ENCODE data around the gene TMPRSS9. TPM values are rescaled to one million over a fixed set of nuclear protein-coding genes. Genes with fewer than 3 reads are reported as not detected.
"Not testable (repeated sequence)": the region's sequence is repeated elsewhere in the genome, so short reads cannot be mapped to it uniquely, and the experiment has no call there.

Gene TMPRSS9
- polyA plus RNA-seq, 3 donors from 2014 or later: not detected

DNA sequence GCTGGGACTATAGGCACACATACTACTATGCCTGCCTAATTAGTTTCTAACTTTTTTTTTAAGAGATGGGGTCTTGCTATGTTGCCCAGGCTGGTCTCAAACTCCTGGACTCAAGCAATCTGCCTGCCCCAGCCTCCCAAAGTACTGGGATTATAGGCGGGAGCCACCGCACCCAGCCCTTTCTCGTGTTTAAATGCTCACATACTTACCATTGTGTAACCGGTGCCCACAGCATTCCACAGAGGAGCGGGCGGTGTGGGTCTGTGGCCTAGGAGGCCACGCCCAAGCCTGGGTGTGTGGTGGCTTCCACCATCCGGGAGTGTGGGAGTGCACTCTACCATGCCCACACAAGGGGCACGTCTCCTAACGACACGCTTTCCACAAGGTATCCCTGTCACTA lies 89.0 kb downstream of the TMPRSS9 start:
- no peak overlapping the region for H3K4me3 Mint-ChIP-seq
- H3K27me3 Mint-ChIP-seq (ENCODE audit: low read depth in 3 of 3): peaks cover 0 to 3% (median 2%) of the 10 kb centered on the region in 3 donors
- DNase-seq: no peak

DNA sequence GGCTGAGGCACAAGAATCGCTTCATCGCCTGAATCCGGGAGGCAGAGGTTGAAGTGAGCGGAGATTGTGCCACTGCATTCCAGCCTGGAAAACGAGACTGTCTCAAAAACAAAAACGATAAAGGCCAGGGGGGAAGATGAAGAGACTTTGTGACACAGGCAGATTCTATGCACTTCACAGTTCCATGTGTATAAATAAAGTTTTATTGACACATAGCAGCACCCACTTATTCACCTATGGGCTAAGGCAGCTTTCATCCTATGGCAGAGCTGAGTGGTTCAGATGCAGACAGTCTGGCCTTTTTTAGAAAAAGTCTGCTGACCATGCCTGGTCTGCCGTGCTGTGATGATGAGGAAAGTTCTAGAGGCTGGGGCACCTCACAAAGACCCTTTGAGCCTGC lies 91.1 kb downstream of the TMPRSS9 start:
- H3K4me3 Mint-ChIP-seq: no peak overlapping the region
- DNase-seq: no peak
- H3K4me1 Mint-ChIP-seq: peaks cover 20 to 25% of the 10 kb centered on the region in 2 donors
- H3K27me3 Mint-ChIP-seq (ENCODE audit: low read depth in 3 of 3): peaks cover 0 to 5% (median 2%) of the 10 kb centered on the region in 3 donors
- no peaks in the 10 kb centered on the region for H3K36me3 Mint-ChIP-seq
- no peaks in the 10 kb centered on the region for H3K9me3 Mint-ChIP-seq
- H3K27ac Mint-ChIP-seq: peak overlapping the region in 1 of 6 donors; percentile 11

More for the DNA sequence above, 89.0 kb downstream of the TMPRSS9 start:
- no peaks in the 10 kb centered on the region for H3K9me3 Mint-ChIP-seq
- peaks cover 7 to 12% of the 10 kb centered on the region in 2 donors for H3K4me1 Mint-ChIP-seq
- no peak overlapping the region for H3K27ac Mint-ChIP-seq
- no peaks in the 10 kb centered on the region for H3K36me3 Mint-ChIP-seq

DNA sequence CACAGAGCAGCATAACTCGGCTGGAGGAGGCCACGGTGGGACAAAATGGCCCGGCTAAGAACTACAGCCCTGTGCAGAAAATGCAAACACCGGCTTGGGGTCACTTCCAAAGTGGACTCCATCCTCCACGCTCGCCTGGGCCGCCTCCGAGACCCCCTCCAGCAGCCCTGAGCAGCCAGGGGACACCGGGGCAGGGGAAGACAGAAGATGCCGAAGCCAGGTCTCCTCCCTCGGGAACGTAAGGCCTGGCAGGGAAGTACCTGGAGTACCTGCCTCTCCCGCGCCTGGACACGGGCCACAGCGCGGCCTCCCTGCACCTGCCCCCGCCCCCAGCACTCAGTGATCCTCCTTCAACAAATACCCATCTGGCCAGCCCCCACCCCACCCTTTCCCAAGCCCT lies 91.7 kb downstream of the TMPRSS9 start:
- H3K36me3 Mint-ChIP-seq: no peaks in the 10 kb centered on the region
- no peaks in the 10 kb centered on the region for H3K9me3 Mint-ChIP-seq
- DNase-seq: no peak
- no peak overlapping the region for H3K27ac Mint-ChIP-seq
- H3K27me3 Mint-ChIP-seq (ENCODE audit: low read depth in 3 of 3): peaks cover 0 to 3% (median 2%) of the 10 kb centered on the region in 3 donors
- H3K4me3 Mint-ChIP-seq: no peak overlapping the region
- H3K4me1 Mint-ChIP-seq: peaks cover 15 to 19% of the 10 kb centered on the region in 2 donors

DNA sequence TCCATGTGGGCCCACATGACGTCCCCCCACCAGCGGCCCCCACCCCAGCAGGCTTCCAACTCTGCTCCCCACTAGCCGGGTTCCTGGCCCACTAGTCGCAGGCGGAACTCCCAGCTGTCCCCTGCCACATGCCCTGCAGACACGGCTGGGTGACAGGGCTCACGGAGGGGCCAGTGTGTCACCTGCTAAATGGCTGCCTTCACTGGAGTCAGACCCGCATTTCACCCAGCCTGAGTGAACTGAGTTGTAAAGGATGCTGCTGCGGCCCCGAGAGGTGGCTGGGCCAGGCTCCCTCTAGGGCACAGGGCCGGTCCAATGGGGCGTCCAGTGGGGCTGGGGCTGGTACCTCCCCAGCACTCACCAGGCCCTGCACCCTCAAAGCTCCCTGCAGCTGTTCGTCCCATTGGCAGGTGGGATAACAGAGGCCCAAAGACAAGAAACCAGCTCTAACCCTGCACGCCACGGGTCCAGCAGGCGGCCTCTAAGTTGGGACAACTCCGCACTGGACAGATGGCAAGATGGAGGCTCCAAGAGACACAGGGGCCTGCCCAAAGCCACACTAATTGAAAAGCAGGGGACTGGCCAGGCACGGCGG lies 93.5 kb downstream of the TMPRSS9 start:
- Mint-ChIP-seq H3K4me3 (peak overlapping the region in 3 of 5 donors; percentile 21 to 66 (median 27)), H3K9me3 (no peaks in the 10 kb centered on the region), H3K27me3 (ENCODE audit: low read depth in 3 of 3) (peaks cover 0 to 3% (median 0%) of the 10 kb centered on the region in 3 donors), H3K36me3 (no peaks in the 10 kb centered on the region), H3K27ac (peak overlapping the region in 1 of 6 donors; percentile 22), H3K4me1 (peaks cover 18 to 20% of the 10 kb centered on the region in 2 donors)
- DNase-seq: no peak

DNA sequence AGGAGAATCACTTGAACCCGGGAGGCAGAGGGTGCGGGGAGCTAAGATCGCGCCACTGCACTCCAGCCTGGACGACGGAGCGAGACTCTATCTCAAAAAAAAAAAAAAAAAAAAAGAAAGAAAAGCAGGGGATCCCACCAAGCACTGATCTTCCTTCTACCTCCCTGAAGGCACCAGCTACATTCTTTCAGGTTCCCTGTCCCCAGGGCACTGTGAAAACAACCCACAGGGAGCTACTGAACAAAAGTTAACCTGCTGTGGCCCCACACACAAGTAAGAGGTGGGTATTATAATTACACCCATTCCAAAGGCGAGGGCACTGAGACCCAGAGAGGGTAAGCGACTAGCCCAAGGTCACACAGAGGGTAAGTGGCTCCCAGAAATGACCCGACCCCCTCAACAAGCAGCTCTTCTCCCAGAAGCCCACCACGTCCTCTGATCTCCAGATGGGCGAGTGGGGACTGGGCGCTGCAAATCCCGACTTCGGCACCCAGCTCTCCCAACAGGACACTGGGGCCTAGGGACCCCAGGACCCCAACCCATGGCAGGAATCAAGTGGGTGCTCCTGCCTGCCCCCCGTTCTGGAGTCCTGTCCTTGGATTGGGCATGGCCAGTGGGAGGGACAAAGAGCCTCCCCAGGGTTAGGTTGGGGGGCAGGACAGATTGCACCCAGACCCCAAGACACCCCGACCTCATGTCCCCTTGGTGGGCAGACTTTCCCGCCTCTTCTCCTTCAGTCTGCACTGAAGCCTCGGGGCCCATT lies 94.3 kb downstream of the TMPRSS9 start:
- Mint-ChIP-seq H3K9me3 (no peaks in the 10 kb centered on the region), H3K4me1 (peaks cover 18 to 20% of the 10 kb centered on the region in 2 donors), H3K4me3 (peak overlapping the region; percentile 46 to 91 (median 66)), H3K27ac (peak overlapping the region in 5 of 6 donors; percentile 23 to 83 (median 53)), H3K36me3 (no peaks in the 10 kb centered on the region), H3K27me3 (ENCODE audit: low read depth in 3 of 3) (peaks cover 0 to 7% (median 0%) of the 10 kb centered on the region in 3 donors)
- no peak for DNase-seq

GRCh38 chr19:2454962-2455850 lies 95.1 kb downstream of the TMPRSS9 start:
- no peak for DNase-seq
- Mint-ChIP-seq H3K36me3 (no peaks in the 10 kb centered on the region), H3K27ac (peak overlapping the region; percentile 23 to 83 (median 62)), H3K9me3 (no peaks in the 10 kb centered on the region), H3K27me3 (ENCODE audit: low read depth in 3 of 3) (peaks cover 0 to 7% (median 0%) of the 10 kb centered on the region in 3 donors), H3K4me3 (peak overlapping the region; percentile 60 to 91 (median 84)), H3K4me1 (peaks cover 16 to 20% of the 10 kb centered on the region in 2 donors)

- H3K36me3 Mint-ChIP-seq: no peaks in the 10 kb centered on the region
- no peaks in the 10 kb centered on the region for H3K9me3 Mint-ChIP-seq
- H3K27me3 Mint-ChIP-seq (ENCODE audit: low read depth in 3 of 3): peaks cover 0 to 7% (median 0%) of the 10 kb centered on the region in 3 donors
- peaks cover 16 to 21% of the 10 kb centered on the region in 2 donors for H3K4me1 Mint-ChIP-seq
- H3K27ac Mint-ChIP-seq: peak overlapping the region in 5 of 6 donors; percentile 74 to 94 (median 81)
- peak; percentile 35 to 63 (median 44) for DNase-seq
- H3K4me3 Mint-ChIP-seq: peak overlapping the region; percentile 81 to 91 (median 85)
These were observed 95.9 kb downstream of the TMPRSS9 start for GRCh38 chr19:2455851-2456570.

DNA sequence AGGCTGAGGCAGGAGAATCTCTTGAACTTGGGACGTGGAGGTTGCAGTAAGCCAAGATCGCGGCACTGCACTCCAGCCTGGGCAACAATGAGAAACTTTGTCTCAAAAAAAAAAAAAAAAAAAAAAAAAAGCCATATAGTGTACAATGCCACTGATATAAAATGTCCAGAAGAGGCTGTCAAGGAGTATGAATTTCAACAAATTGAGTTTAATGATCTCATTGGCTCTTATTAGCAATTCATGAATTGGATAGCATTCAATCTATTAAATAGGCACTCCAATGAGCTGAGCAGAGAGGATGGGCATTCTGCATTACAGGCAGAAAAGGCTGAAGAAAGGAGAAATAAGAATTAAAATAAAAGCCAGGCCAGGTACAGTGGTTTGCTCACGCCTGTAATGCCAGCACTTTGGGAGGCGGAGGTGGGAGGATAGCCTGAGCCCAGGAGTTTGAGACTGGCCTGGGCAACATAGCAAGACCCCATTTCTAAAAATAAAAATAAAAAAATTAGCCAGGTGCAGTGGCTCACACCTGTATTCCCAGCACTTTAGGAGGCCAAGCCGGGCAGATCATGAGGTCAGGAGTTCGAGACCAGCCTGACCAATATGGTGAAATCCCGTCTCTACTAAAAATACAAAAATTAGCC lies 97.5 kb downstream of the TMPRSS9 start:
- Mint-ChIP-seq H3K27ac (peak overlapping the region in 5 of 6 donors; percentile 86 to 94 (median 93)), H3K9me3 (no peaks in the 10 kb centered on the region), H3K4me1 (peaks cover 22 to 29% of the 10 kb centered on the region in 2 donors), H3K36me3 (no peaks in the 10 kb centered on the region), H3K4me3 (peak overlapping the region in 4 of 5 donors; percentile 82 to 86 (median 84)), H3K27me3 (ENCODE audit: low read depth in 3 of 3) (peaks cover 0 to 7% (median 0%) of the 10 kb centered on the region in 3 donors)
- no peak for DNase-seq

DNA sequence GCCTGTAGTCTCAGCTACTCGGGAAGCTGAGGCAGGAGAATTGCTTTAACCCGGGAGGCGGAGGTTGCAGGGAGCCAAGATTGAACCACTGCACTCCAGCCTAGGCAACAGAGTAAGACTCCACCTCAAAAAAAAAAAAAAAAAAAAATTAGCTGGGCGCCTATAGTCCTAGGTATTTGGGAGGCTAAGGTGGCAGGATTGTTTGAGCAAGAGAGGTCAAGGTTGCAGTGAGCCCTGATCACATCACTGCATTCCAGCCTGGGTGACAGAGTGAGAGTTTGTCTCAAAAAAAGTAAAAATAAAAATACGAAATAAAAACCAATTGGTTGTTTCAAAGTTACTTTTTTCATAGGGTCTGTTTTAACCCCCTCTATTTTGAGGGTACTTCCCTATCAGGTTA lies 98.0 kb downstream of the TMPRSS9 start:
- H3K27me3 Mint-ChIP-seq (ENCODE audit: low read depth in 3 of 3): peaks cover 0 to 7% (median 0%) of the 10 kb centered on the region in 3 donors
- peaks cover 22 to 29% of the 10 kb centered on the region in 2 donors for H3K4me1 Mint-ChIP-seq
- no peak overlapping the region for H3K4me3 Mint-ChIP-seq
- H3K9me3 Mint-ChIP-seq: no peaks in the 10 kb centered on the region
- H3K27ac Mint-ChIP-seq: no peak overlapping the region
- no peak for DNase-seq
- no peaks in the 10 kb centered on the region for H3K36me3 Mint-ChIP-seq

GRCh38 chr19:2458776-2459175 lies 98.7 kb downstream of the TMPRSS9 start:
- H3K4me3 Mint-ChIP-seq; H3K36me3 Mint-ChIP-seq; H3K27me3 Mint-ChIP-seq (ENCODE audit: low read depth in 3 of 3); H3K9me3 Mint-ChIP-seq; DNase-seq; H3K27ac Mint-ChIP-seq: not testable (repeated sequence)
- H3K4me1 Mint-ChIP-seq: peaks cover 25 to 29% of the 10 kb centered on the region in 2 donors

GRCh38 chr19:2460245-2460644 lies 100.2 kb downstream of the TMPRSS9 start:
- peak overlapping the region in 4 of 5 donors; percentile 3 to 43 (median 24) for H3K4me3 Mint-ChIP-seq
- peaks cover 17 to 19% of the 10 kb centered on the region in 2 donors for H3K4me1 Mint-ChIP-seq
- H3K36me3 Mint-ChIP-seq: no peaks in the 10 kb centered on the region
- DNase-seq: no peak
- H3K27ac Mint-ChIP-seq: no peak overlapping the region
- peaks cover 0 to 7% (median 0%) of the 10 kb centered on the region in 3 donors for H3K27me3 Mint-ChIP-seq (ENCODE audit: low read depth in 3 of 3)
- no peaks in the 10 kb centered on the region for H3K9me3 Mint-ChIP-seq

DNA sequence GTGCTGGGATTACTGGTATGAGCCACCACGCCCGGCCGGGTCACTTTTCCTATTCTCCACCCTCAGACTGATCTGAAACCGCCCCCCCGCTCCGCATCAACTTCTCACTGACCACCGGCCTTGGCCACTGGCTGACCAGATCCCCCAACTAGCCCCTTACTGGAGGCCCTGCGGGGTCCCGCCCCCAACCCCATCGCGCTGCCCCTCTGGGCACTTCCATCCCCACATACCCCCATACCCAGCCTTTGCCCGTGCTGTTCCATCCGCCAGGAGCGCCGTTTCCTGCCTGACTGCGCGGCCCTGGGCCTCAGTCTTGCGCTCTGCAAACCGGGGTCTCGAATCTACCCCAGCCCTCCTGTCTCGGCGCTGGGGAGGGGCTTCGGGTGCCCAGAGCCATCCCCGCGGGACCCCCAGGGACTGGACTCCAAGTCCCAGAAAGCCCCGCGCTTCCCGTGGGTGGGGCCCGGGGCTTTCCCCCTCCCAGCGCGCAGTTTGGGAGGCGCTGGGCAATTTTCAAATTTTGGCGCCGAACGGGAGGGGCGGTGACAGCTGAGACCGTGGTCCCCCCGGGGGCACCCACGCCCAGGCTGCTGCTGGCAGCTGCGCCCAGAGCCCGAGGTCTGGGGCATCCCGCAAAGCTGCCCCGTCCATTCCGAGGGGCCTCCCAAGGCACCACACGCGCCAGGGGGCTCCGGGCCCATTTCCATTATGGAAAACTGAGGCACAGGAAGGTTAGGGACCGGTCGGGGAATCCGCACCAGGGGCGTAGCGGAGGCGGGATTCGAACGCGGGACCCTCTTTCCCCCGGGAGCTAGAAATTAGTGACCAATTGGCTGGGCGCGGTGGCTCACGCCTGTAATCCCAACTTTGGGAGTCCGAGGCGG lies 101.9 kb downstream of the TMPRSS9 start:
- no peaks in the 10 kb centered on the region for H3K9me3 Mint-ChIP-seq
- H3K36me3 Mint-ChIP-seq: no peaks in the 10 kb centered on the region
- H3K4me1 Mint-ChIP-seq: peaks cover 11 to 13% of the 10 kb centered on the region in 2 donors
- peak overlapping the region in 1 of 6 donors; percentile 55 for H3K27ac Mint-ChIP-seq
- peak; percentile 30 to 32 (median 31) for DNase-seq
- peaks cover 0 to 5% (median 0%) of the 10 kb centered on the region in 3 donors for H3K27me3 Mint-ChIP-seq (ENCODE audit: low read depth in 3 of 3)
- H3K4me3 Mint-ChIP-seq: peak overlapping the region; percentile 65 to 83 (median 70)
